Measurements from ENCODE around the gene UGT1A6.
"Not testable (repeated sequence)": the region's sequence is repeated elsewhere in the genome, so short reads cannot be mapped to it uniquely, and the experiment has no call there.

The UGT1A6 gene

DNA sequence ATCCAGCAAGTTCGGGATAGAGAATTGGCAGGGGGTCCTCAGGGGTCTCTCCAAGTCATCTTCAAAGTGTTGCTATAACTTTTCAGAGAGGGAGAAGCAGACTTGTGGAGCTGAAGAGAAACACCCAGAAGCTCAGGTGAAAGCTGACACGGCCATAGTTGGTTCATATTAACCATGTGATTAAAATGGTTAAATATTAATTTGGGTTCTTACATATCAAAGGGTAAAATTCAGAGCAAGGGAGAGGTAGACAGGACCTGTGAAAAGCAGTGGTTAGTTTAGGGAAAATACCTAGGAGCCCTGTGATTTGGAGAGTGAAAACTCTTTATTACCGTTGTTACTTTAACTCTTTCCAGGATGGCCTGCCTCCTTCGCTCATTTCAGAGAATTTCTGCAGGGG is at the start of gene UGT1A6:
UGT1A6 (plus strand) TSS at position 243 of the 400 bp plus-strand sequence; CDS start at position 358, 115 bp downstream.
- no peak for DNase-seq (ENCODE audit: low read depth, low spot score)

DNA sequence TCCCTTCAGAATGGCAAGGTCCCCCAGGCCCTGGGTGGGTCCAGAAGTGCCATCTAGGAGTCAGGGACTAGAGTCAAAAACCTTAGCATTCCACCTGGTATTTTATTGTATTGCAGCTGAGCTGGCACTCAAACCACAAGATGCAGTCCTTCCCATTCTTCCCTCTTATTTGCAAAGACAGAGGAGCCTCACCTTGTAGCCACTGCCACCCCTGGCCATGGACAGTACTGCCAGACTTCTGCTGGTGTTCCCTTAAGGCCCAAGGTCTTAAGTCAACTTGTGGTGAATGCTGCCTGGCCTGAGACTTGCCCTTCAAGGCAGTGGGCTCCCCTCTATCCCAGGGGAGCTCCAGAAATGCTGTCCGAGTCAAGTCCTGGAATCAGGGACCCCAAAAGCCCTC is 49.6 kb upstream of the UGT1A6 start:
- no peak for DNase-seq (ENCODE audit: low read depth, low spot score)

DNA sequence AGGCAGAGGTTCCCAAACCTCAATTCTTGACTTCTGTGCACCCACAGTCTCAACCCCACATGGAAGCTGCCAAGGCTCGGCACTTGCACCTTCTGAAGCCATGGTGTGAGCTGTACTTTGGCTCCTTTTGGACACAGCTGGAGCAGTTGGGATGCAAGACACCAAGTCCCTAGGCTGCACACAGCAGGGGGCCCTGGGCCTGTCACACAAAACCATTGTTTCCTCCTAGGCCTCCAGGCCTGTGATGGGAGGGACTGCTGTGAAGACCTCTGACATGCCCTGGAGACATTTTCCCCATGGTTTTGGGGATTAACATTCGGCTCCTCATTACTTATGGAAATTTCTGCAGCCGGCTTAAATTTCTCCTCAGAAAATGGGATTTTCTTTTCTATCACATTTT is 46.7 kb upstream of the UGT1A6 start:
- DNase-seq (ENCODE audit: low read depth, low spot score) = not testable (repeated sequence)

DNA sequence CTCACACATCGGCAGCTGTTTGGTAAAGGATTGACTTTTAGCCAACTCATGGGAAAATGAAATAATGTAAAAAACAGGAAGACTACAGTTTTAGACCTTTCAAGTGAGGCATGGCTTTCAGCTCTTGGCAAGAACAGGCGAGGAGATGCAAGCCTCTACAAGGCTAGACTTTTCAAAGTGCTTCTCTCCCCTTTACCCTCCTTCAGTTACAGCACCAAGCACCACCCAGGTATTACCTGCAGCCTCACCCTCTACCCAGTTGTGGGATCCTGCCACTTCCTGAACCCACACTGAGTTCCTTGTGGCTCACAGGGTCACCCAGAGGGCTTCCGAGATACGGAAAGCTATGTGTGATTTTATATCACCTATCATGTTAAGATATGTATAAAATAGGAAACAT is 41.7 kb upstream of the UGT1A6 start:
- DNase-seq (ENCODE audit: low read depth, low spot score) = no peak

DNA sequence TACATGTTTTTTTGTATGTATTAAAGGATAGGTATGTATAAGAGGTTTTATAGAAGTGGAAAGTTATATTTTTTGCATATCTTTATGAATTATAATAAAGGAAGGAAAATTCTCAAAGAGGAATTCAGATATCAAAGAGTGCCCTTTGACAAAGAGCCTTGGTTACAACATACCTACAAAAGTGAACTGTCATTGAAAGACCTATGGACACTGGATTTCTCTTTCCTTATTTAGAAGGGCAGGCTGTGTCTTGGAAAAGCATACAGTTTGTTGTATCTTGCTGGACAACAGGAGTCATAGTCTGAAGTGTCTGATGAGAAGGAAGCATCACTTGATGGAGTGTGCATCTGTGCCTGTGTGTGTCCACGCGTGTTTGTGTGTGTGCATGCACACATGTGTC is 41.3 kb upstream of the UGT1A6 start:
- no peak for DNase-seq (ENCODE audit: low read depth, low spot score)

DNA sequence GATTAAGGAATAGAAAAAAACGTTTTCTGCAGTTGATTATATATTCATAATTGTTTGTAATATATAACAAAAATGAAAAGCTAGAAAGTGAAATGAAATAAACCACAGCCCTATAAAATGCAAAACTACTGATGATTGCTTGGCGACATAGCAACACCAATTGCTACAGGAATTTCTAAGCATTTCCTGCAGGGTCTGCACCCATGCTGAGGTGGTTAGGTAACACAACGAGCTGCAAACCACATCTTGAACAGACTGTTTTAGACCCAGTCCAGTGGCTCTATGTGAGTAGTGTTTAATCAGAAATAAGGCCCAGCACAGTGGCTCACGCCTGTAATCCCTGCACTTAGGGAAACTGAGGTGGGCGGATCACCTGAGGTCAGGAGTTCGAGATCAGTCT is 38.2 kb upstream of the UGT1A6 start:
- DNase-seq (ENCODE audit: low read depth, low spot score) = no peak

DNA sequence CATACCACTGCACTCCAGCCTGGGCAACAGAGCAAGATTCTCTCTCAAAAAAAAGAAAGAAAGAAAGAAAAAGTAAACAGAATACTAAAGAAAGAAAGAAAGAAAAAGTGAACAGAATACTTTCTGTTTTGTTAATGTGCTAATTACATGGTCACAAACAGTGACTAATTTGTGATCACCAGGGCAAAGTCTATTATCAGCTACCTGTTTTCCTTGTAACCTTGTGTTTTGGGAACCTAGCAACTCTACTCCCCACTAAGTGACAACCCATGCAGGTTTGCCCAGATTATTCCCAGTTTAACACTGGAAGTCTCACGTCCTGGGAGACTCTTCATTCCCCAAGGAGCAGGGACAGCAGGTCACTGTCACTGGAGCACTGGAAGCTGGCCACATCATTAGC is 37.6 kb upstream of the UGT1A6 start:
- no peak for DNase-seq (ENCODE audit: low read depth, low spot score)

DNA sequence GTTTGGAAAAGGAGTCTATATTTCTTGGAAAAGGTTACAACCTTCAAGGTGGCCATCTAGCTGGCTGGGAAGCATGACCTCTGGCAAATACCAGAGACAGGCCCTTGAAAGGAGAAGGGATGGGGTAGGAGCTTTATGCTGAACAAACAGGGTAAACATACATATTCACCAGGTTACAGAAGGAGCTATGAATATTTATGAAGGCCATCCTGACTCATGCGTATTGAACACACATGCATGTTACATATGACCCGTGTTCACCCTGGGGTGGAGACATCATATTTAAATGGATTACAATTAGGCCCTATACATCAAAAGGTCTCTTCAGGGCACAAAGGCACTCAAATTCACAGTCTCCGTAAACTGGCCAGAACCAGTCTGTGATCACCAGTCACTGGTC is 36.7 kb upstream of the UGT1A6 start:
- DNase-seq (ENCODE audit: low read depth, low spot score) = not testable (repeated sequence)

DNA sequence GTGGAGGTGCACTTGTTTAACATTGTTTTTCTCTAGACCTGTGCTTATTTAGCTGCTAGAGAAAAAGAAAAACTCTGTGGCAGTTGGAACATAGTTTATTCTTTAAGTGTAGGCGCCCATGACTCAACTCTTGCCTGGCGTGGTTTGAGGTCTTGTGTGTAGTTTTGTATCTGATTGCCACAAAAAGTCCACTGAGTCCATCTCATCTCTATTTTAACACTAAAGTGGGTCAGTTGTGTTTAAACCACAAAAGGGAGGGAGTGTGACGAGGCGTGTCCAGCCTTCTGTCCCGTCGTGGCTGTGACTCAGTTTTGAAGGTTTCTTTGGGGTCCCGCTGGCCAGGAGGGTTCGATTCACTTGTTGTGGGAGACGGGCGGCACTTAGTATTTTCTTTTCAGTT is 36.2 kb upstream of the UGT1A6 start:
- no peak for DNase-seq (ENCODE audit: low read depth, low spot score)

DNA sequence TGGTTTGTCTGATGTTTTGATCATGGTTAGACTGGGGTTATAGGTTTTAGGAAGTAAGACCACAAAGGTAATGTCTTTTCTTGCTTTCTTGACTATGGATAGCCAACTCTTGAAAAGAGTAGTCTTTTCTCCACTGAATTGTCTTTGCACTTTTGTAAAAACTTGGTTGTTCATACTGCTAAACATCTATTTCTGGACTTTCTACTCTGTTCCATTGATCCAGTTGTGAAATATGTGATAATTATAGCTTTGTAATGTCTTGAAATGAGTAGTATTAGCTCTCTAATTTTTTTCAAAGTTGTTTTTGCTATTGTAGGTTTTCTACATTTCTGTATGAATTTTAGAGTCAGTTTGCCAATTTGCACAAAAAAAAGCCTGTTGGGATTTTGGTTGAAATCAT is 34.1 kb upstream of the UGT1A6 start:
- DNase-seq (ENCODE audit: low read depth, low spot score) = no peak

DNA sequence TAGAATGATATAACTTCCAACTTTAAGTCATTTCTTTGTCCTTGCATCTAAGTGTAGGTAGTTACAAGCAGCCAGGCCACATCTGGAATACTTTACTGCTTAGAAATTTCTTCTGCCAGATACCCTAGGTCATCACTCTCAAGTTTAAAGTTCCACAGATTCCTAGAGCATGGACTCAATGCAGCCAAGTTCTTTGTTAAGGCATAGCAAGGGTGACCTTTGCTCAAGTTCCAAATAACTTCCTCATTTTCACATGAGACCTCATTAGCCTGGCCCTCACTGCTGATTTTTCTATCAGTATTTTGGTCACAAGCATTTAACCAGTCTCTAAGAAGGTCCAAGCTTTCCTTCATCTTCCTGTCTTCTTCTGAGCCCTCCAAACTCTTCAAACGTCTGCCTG is 28.8 kb upstream of the UGT1A6 start:
- DNase-seq (ENCODE audit: low read depth, low spot score) = no peak

DNA sequence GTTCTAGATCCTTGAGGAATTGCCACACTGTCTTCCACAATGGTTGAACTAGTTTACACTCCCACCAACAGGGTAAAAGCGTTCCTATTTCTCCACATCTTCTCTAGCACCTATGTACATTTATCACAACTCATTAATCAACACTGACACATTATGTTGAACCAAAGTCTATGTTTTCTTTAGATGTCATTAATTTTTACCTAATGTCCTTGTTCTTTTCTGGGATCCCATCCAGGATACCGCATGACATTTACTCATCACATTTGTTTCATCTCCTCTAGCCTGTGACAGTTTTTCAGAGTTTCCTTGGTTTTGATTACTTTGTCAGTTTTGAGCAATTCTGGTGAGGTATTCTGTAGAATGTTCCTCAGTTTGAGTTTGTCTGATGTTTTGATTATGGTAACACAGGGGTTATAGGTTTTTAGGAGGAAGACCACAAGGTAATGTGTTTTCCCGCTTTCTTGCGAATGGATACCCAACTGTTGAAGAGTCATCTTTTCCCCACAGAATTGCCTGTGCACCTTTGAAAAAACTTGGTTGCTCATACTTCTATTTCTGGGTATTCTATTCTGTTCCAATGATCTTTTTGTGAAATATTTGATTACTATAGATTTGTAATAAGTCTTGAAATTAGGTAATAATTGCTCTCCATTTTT is 24.0 kb upstream of the UGT1A6 start:
- no peak for DNase-seq (ENCODE audit: low read depth, low spot score)

DNA sequence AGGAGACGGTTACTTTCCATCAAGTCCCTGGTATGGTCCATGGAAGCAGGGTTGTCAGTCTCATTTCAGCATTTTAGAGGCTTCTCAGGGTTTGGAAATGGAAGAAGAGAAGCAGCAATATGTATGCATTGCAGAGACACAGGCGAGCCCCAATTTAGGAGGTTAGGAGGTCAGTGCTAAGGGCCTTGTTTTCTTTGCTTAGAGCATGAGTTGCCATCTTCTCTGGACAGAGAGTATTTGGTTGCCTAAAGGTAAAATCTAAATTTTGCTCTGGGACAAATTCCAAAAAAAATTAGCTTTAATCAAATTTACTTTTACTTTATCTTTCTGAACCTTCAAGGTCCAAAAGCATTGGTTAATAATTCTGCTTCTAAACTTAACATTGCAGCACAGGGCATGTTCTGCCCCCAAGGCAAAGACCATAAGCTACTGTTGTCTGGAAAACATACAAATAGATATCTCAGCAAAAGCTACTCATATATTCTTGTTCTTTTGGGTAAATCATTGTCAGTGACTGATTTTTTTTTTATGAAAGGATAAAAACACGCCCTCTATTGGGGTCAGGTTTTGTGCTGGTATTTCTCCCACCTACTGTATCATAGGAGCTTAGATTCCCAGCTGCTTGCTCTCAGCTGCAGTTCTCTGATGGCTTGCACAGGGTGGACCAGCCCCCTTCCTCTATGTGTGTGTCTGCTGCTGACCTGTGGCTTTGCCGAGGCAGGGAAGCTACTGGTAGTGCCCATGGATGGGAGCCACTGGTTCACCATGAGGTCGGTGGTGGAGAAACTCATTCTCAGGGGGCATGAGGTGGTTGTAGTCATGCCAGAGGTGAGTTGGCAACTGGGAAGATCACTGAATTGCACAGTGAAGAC is 21.2 kb upstream of the UGT1A6 start, which contains the start of gene UGT1A9:
UGT1A9 (plus strand) TSS at position 609 of the 872 bp plus-strand sequence; CDS start at position 646, 37 bp downstream.
- DNase-seq (ENCODE audit: low read depth, low spot score) = no peak

DNA sequence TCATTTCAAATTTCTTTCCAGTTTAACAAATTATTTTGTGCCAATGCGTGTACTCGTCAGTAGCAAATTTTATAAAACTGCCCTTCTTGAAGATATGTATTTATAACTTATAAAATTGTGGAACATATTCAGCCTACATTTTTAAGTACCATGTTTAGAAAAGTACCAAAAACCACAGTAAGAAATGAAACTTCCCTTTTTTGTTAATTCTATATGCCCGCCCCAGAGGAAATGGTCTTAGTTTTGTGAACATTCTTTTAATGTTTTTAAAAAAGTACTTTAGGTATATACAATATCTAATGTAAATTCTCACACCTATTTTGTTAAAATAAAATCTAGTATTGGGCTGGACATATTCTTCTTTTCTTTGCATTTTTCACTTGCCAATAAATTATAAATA is 19.8 kb upstream of the UGT1A6 start:
- DNase-seq (ENCODE audit: low read depth, low spot score) = no peak

DNA sequence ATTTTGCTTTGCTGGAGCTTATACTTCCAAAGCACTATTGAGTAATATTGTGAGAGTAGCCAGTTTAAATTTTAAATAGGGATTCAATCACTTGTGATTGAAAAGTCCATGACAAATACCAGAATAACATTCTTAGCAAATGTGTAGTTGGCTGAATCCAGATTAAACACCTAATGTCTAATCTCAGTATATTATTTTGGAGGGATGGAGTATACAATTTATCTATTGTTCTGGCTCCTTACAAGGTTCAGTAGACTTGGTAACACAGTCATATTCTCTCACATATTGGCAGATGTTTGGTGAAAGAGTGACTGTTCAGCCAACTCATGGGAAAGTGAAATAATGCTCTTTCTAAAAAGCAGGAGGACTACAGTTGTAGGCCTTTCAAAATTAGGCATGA is 18.8 kb upstream of the UGT1A6 start:
- DNase-seq (ENCODE audit: low read depth, low spot score) = no peak

DNA sequence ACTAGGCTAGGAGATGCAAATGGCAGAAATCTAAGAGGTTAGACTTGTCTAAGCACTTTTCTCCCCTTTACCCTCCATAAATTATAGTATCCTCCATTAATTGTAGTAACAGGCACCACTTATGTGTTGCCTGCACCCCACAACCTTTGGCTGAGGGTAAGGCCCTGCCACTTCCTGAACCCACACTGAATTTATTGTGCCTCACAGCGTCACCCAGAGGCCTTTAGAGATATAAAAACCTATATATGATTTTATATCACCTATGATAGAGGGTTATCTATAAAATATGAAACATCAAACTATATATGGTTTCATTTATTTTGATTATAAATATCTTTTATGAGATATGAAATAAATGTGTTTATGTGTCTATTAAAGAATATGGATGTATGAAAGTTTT is 18.4 kb upstream of the UGT1A6 start:
- no peak for DNase-seq (ENCODE audit: low read depth, low spot score)

DNA sequence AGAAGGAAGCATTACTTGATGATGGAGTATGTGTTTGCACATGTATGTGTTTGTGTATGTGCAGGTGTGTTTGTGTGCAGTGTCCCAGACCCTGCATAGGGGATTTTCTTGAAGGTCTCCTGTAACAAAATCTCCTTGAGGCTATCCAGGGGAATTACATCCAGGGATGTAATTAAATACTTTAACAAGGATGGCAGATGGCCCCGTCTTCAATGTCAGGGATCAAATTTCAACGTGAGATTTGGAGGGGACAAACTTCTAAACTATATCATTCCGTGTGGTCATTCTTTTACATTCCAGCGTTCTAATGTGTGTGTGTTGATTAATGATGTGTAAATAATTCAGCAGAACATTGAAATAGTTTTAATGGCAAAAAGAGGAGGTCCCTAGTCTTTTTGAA is 17.7 kb upstream of the UGT1A6 start:
- no peak for DNase-seq (ENCODE audit: low read depth, low spot score)

DNA sequence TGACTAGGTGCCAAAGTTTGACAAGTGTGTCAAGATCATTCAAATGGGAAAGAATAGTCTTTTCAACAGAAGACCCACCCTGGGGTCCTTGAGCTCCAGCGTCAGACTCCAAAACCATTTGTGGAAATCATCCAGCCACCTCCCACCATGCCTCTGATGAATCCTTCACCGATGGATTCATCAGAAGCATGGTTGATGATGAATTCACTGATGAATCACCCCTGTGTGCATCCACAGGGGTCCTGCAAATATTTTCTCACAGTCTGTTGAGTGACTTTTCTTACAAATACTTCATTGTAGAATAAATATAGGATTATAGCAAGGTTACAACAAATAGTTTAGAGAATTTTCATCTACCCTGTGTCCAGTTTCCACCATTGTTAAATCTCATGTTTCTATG is 16.6 kb upstream of the UGT1A6 start:
- peak; percentile 9 for DNase-seq (ENCODE audit: low read depth, low spot score)

DNA sequence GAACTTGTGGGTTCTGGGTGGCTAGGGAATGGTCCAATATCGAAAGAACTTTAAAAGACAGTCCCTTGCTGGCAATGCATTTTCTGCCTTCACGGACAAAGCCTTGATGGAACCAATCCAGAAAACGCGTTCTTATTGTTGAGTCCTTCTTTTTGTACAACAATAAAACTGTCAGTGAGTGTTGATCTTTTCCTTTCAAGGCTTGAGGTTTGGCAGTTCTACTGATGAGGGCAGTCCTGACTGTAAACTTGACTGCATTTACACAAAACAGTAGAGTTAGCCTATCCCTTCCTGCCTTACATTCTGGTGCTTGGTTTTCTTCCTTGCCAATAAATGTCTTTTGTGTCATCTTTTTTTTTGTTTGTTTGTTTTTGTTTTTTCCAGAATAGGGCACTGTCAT is 13.5 kb upstream of the UGT1A6 start:
- DNase-seq (ENCODE audit: low read depth, low spot score) = no peak

DNA sequence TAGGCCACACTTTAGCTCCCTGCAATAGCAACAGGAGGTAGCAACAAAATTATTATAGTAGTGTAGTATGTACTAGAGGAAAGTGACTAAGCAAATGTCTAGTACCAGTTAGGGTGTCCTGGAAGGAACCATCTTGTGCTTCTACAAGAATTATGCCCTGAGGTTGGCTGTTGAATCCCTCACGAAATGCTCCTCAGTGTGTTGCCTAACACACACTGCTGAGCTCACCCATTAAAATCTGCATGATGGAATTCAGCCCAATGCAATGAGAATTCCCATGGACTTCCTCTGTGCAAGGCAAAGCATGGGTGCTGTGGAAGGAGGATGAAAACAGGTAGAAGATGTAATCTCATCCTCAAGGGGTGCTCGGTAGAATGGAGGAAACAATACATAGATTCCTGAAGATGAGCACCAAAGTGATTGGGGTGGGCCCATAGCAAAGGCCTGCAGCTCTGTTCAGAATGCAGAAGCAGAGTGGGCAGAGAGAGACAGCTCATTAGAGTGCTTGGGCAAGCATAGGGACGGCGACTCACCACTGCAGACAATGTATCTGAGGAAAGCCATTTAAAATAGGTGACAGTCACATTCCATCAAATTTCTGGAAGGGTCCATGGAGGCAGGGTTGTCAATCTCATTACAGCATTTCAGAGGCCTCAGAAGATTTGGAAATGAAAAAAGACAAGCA is 12.2 kb upstream of the UGT1A6 start:
- no peak for DNase-seq (ENCODE audit: low read depth, low spot score)

DNA sequence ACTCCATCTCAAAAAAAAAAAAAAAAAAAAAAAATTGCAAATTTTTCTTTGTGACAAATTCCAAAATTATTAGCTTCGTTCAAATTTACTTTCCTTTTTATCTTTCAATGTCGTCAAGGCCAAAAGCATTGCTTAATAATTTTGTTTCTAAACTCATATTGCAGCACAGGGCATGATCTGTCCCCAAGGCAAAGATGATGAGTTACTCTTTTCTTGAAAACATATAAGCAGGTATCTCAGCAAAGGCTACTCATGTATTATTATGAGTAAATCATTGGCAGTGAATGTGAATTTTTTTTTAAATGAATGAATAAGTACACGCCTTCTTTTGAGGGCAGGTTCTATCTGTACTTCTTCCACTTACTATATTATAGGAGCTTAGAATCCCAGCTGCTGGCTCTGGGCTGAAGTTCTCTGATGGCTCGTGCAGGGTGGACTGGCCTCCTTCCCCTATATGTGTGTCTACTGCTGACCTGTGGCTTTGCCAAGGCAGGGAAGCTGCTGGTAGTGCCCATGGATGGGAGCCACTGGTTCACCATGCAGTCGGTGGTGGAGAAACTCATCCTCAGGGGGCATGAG is 11.1 kb upstream of the UGT1A6 start, which contains the start of gene UGT1A7:
UGT1A7 (plus strand) TSS at position 381 of the 579 bp plus-strand sequence; CDS start at position 418, 37 bp downstream.
- DNase-seq (ENCODE audit: low read depth, low spot score) = no peak

DNA sequence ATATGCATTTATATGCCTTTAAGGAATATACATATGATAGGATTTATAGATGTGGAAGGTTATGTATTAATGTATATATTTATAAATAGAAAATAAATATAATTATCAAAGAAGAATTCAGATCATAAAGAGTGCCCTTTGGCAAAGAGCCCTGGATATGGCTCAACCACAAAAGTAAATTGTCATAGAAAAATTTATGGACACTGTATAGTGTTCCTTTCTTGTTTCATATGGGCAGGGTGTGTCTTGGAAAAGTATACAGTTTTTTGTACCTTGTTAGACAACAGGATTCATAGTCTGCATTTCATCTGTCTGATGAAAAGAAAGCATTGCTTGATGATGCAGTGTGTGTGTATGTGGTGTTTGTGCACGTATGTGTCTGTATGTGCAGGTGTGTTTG is 8.1 kb upstream of the UGT1A6 start:
- DNase-seq (ENCODE audit: low read depth, low spot score) = no peak

Measured in smooth muscle cell of the brain vasculature (primary cell).